Esophagus muscularis mucosa (tissue), 4 donors: Measurements from ENCODE around the gene ANGPTL1. TPM values are rescaled to one million over a fixed set of nuclear protein-coding genes. Genes with fewer than 3 reads are reported as not detected.

Source experiments
- DNase-seq: peaks from one replicate; pipeline ENCODE4 v3.0.0-alpha.2; 2017; ENCODE audit errors: extremely low spot score
- H3K27ac ChIP-seq, 4 donors: fragments of 200-600 bp; sonication (generic); replicated peaks in 1 of 4; 1 replicate in 3 of 4; 2 replicates in 1 of 4; pipeline ENCODE4 v1.5.1; 2016 to 2019; ENCODE audit warnings: mild to moderate bottlenecking in 1 of 4
- H3K27me3 ChIP-seq, 4 donors: fragments of 200-600 bp; sonication (generic); one replicate each; pipeline versions ENCODE4 v1.5.1 to v1.6.0; 2016 to 2019
- H3K36me3 ChIP-seq, 4 donors: fragments of 200-600 bp; sonication (generic); one replicate each; pipeline ENCODE4 v1.5.1; 2016 to 2019
- H3K4me1 ChIP-seq, 4 donors: fragments of 200-600 bp; sonication (generic); one replicate each; pipeline ENCODE4 v1.5.1; 2016 to 2019
- H3K4me3 ChIP-seq, 4 donors: fragments of 200-600 bp; sonication (generic); 1 replicate in 2 of 4; 2 replicates in 2 of 4; pipeline ENCODE4 v1.5.1; 2016 to 2019; ENCODE audit warnings: mild to moderate bottlenecking in 4 of 4, moderate library complexity in 1 of 4
- H3K9me3 ChIP-seq, 4 donors: fragments of 200-600 bp; sonication (generic); 1 replicate in 3 of 4; 2 replicates in 1 of 4; pipeline ENCODE4 v1.5.1; 2016 to 2019
- EP300 ChIP-seq: sonication (generic); formaldehyde crosslinking; IDR thresholded peaks from one replicate; pipeline ENCODE4 v1.6.1; 2017; ENCODE audit warnings: antibody characterized with exemption
- POLR2A ChIP-seq: fragments of 450-650 bp; IDR thresholded peaks from one replicate; pipeline ENCODE4 v1.6.1; 2017; ENCODE audit warnings: antibody characterized with exemption, moderate library complexity, mild to moderate bottlenecking, low read depth
- POLR2AphosphoS5 ChIP-seq, 2 donors: sonication (generic); formaldehyde crosslinking; IDR thresholded peaks; one replicate each; pipeline ENCODE4 v1.6.1; 2017; ENCODE audit warnings: antibody characterized with exemption in 2 of 2
- WGBS: methylation state at CpG from one replicate; pipeline ENCODE4 v1.1.5; 2018; 5-methylcytosine and 5-hydroxymethylcytosine counted together
- intact Hi-C: fragments of 100-400 bp; cut with DNase I; formaldehyde crosslinking; loops from one replicate; pipeline ENCODE4 v1.15.1; 2023
- total RNA-seq, 4 donors: library from RNA; depleted of rRNA; stranded (reverse); fragments of >200 nt; gene quantifications; one replicate each; pipeline versions ENCODE4 v1.1.0 to v1.2.1, GENCODE V29; 2016
- TF ChIP-seq, protein P1 (sequence below), 3 experiments: fragments of 200-600 bp in 2 of 3; fragments of 450-650 bp in 1 of 3; sonication (generic) in 2 of 3; IDR thresholded peaks; one replicate each; pipeline ENCODE4 v1.5.1; 2017 to 2019; ENCODE audit warnings: antibody characterized with exemption in 3 of 3, mild to moderate bottlenecking in 2 of 3, moderate library complexity in 1 of 3

The ANGPTL1 gene
- total RNA-seq, 4 donors from 2014 or later: 149 to 206 (median 172) TPM

DNA sequence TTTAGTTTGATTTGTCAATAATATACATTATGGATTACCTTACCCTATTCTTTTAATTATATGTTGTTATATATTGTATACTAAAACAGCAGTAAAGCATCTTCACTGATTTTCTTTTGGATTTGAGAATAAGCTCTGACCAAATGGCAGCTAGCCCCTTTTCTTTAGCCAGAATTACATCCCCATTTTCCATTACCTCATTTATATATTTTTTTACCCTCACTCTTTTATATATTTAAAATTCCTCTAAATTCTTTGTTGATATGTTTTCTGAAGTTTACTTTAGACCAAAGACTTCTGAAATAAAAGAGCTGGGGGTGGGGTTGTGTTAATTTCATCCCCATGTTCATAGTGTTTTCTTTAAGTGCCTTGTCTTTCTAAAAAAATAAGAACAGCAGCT lies 24.6 kb downstream of the ANGPTL1 start:
- Histone ChIP-seq H3K27ac (no peak overlapping the region), H3K36me3 (peaks cover 0 to 6% (median under 1%) of the 10 kb centered on the region in 4 donors), H3K27me3 (no peaks in the 10 kb centered on the region), H3K4me1 (peaks cover 0 to 24% (median 6%) of the 10 kb centered on the region in 4 donors), H3K4me3 (no peak overlapping the region), H3K9me3 (no peaks in the 10 kb centered on the region)
- TF ChIP-seq EP300 (no peak), POLR2A (no peak), POLR2AphosphoS5 (IDR thresholded peaks at IDR 0.05) (no peak)
- TF ChIP-seq, protein P1, sequence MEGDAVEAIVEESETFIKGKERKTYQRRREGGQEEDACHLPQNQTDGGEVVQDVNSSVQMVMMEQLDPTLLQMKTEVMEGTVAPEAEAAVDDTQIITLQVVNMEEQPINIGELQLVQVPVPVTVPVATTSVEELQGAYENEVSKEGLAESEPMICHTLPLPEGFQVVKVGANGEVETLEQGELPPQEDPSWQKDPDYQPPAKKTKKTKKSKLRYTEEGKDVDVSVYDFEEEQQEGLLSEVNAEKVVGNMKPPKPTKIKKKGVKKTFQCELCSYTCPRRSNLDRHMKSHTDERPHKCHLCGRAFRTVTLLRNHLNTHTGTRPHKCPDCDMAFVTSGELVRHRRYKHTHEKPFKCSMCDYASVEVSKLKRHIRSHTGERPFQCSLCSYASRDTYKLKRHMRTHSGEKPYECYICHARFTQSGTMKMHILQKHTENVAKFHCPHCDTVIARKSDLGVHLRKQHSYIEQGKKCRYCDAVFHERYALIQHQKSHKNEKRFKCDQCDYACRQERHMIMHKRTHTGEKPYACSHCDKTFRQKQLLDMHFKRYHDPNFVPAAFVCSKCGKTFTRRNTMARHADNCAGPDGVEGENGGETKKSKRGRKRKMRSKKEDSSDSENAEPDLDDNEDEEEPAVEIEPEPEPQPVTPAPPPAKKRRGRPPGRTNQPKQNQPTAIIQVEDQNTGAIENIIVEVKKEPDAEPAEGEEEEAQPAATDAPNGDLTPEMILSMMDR (IDR thresholded peaks at IDR 0.05): no peak
- no peak for DNase-seq
- intact Hi-C loops: no loop called here

DNA sequence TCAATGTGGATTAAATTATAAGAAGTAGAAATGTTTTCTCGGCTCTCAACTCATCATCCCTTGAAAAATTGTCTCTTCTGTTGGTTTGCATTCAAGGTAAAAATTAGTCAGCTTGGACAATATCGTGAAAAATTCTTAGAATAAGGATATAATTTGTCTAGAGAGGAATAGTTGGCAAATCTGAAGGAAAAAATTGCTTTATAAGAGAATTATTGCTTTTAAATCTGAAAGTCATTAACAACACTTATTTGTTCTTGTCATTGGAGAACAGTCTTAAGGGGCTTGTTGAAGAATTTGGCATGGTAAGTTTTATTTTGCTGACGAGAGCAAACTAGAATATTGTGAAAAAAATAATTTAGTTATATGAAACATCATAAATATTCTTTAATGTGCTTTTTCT lies 26.4 kb downstream of the ANGPTL1 start:
- Histone ChIP-seq H3K27ac (no peak overlapping the region), H3K4me1 (peaks cover 0 to 14% (median 3%) of the 10 kb centered on the region in 4 donors), H3K27me3 (no peaks in the 10 kb centered on the region), H3K9me3 (no peaks in the 10 kb centered on the region), H3K4me3 (no peak overlapping the region), H3K36me3 (no peaks in the 10 kb centered on the region)
- 65% methylated on average over 3 of the region's 3 CpGs for WGBS
- intact Hi-C loops: no loop called here
- DNase-seq: no peak
- no peak for TF ChIP-seq EP300
- TF ChIP-seq POLR2A: no peak
- TF ChIP-seq, protein P1 (IDR thresholded peaks at IDR 0.05): no peak
- TF ChIP-seq POLR2AphosphoS5 (IDR thresholded peaks at IDR 0.05): no peak

DNA sequence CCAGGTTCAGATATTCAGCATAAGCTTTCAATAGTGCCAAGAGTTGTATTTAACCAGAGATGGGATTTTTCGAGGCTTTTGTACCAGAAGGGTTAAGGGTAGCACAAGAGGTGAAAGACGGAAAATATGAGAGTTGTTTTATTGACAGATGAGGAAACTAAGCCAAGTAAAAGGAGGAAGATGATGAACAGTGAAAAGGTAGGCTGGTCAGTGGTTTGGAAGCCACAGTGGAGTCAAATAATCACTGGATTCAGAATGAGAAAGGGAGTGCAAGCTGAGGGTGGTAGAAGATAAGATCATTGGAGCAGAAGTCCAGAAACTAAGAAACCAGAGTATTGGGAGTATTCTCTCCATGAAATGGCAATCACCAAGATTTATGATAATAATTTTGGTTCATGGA lies 45.7 kb downstream of the ANGPTL1 start:
- no peak for TF ChIP-seq POLR2A
- TF ChIP-seq, protein P1 (IDR thresholded peaks at IDR 0.05): no peak
- TF ChIP-seq POLR2AphosphoS5 (IDR thresholded peaks at IDR 0.05): no peak
- TF ChIP-seq EP300: no peak
- H3K9me3 ChIP-seq: no peaks in the 10 kb centered on the region
- no peaks in the 10 kb centered on the region for H3K27me3 ChIP-seq
- 93% methylated on average over 2 of the region's 2 CpGs for WGBS
- peaks cover 0 to 3% (median 0%) of the 10 kb centered on the region in 4 donors for H3K4me1 ChIP-seq
- no peak for DNase-seq
- no peak overlapping the region for H3K27ac ChIP-seq
- H3K36me3 ChIP-seq: no peaks in the 10 kb centered on the region
- H3K4me3 ChIP-seq: no peak overlapping the region
- intact Hi-C loops: no loop called here

DNA sequence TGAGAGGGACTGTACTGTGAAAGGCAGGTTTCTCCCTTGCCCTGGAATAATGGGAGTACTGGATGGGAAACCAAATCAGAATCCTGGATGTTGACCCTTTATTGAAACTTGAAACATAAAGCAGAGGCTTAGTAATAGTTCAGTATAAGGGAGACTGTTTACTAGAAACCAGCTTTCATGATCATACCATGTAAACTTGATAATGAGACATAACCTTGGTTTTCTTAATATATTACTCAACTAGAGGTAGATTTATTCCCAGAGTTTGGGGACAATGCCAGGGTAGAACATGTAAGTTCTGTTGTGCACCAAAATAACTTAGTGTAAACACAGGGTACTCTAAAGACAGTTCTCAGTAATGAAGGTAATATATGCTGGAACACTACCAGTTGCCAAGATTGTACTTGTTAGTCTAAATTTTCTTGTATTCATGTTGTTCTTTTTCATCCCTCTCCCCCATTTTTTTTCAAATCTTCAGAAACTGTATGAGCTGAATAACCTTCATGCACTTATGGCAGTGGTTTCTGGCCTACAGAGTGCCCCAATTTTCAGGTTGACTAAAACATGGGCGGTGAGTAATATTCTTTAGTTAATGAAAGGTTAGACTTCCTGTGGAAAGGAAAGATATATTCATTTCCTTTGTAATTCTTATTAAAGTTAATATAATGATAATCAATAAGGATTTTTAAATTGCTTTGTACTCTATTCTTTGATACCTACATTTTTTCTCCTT lies 49.6 kb downstream of the ANGPTL1 start:
- TF ChIP-seq POLR2AphosphoS5 (IDR thresholded peaks at IDR 0.05): no peak
- no peak for TF ChIP-seq EP300
- no peak for TF ChIP-seq POLR2A
- TF ChIP-seq, protein P1 (IDR thresholded peaks at IDR 0.05): no peak
- intact Hi-C loops: no loop called here
- WGBS: 94% methylated on average over 1 of the region's 1 CpG
- Histone ChIP-seq H3K27me3 (no peaks in the 10 kb centered on the region), H3K4me1 (peaks cover 0 to 8% (median 7%) of the 10 kb centered on the region in 4 donors), H3K9me3 (no peaks in the 10 kb centered on the region), H3K27ac (no peak overlapping the region), H3K36me3 (no peaks in the 10 kb centered on the region), H3K4me3 (no peak overlapping the region)
- DNase-seq: no peak
